BLaER1 treated with 17β-estradiol and CSF1 and Interleukin-3, amounts not matched to agents 10 nM and 100 nM (cell line): ENCODE results near the gene IL1RAPL2.
A peak's percentile ranks its signal among the peaks of the same experiment; 100 is the strongest.

Experiments used
- H3K27ac ChIP-seq, 11 experiments: shearing (Covaris generic); formaldehyde crosslinking; 2 replicates each; pipeline ENCODE4 v1.8.1; 2022
- H3K27me3 ChIP-seq, 11 experiments: shearing (Covaris generic); formaldehyde crosslinking; 2 replicates each; pipeline ENCODE4 v1.8.1; 2022
- H3K36me3 ChIP-seq, 11 experiments: shearing (Covaris generic); formaldehyde crosslinking; 2 replicates each; pipeline ENCODE4 v1.8.1; 2022
- H3K4me1 ChIP-seq, 10 experiments: shearing (Covaris generic); formaldehyde crosslinking; 2 replicates each; pipeline ENCODE4 v1.8.1; 2022
- H3K4me2 ChIP-seq, 11 experiments: shearing (Covaris generic); formaldehyde crosslinking; 2 replicates each; pipeline ENCODE4 v1.8.1; 2022
- H3K4me3 ChIP-seq, 10 experiments: shearing (Covaris generic); formaldehyde crosslinking; 2 replicates each; pipeline ENCODE4 v1.8.1; 2022
- H3K9ac ChIP-seq, 11 experiments: shearing (Covaris generic); formaldehyde crosslinking; 2 replicates each; pipeline ENCODE4 v1.8.1; 2022
- H3K9me3 ChIP-seq, 11 experiments: shearing (Covaris generic); formaldehyde crosslinking; replicated peaks in 1 of 11; 2 replicates each; pipeline ENCODE4 v1.8.1; 2022
- H4K20me1 ChIP-seq, 11 experiments: shearing (Covaris generic); formaldehyde crosslinking; 2 replicates each; pipeline ENCODE4 v1.8.1; 2022
- Cebpa-rat ChIP-seq, 11 experiments: shearing (Covaris generic); IDR thresholded peaks; 2 replicates each; pipeline ENCODE4 v1.8.1; 2022

The IL1RAPL2 gene

GRCh38 chrX:105550043-105550663, 984.2 kb downstream of the IL1RAPL2 start:
- no peaks in the 10 kb centered on the region for H3K4me1 ChIP-seq
- H4K20me1 ChIP-seq: no peaks in the 10 kb centered on the region
- no peaks in the 10 kb centered on the region for H3K36me3 ChIP-seq
- H3K4me2 ChIP-seq: no peak overlapping the region
- H3K9ac ChIP-seq: no peak overlapping the region
- H3K27me3 ChIP-seq: peaks cover 0 to 7% (median 0%) of the 10 kb centered on the region in 11 experiments; a peak in 2 of 22 replicates
- H3K9me3 ChIP-seq: no peaks in the 10 kb centered on the region
- H3K27ac ChIP-seq: no peak overlapping the region
- H3K4me3 ChIP-seq: no peak overlapping the region
- TF ChIP-seq Cebpa-rat (IDR thresholded peaks at IDR 0.05): no peak

- Histone ChIP-seq H3K9ac (no peak overlapping the region), H3K36me3 (no peaks in the 10 kb centered on the region), H3K9me3 (no peaks in the 10 kb centered on the region), H3K4me2 (no peak overlapping the region), H3K27me3 (peaks cover 0 to 4% (median 0%) of the 10 kb centered on the region in 11 experiments; a peak in 1 of 22 replicates), H3K4me3 (no peak overlapping the region), H4K20me1 (no peaks in the 10 kb centered on the region), H3K4me1 (no peaks in the 10 kb centered on the region), H3K27ac (no peak overlapping the region)
- no peak for TF ChIP-seq Cebpa-rat (IDR thresholded peaks at IDR 0.05)
Observed at GRCh38 chrX:105552395-105552794, 986.4 kb downstream of the IL1RAPL2 start.

- H4K20me1 ChIP-seq: no peaks in the 10 kb centered on the region
- no peaks in the 10 kb centered on the region for H3K4me1 ChIP-seq
- no peak overlapping the region for H3K27ac ChIP-seq
- no peak for TF ChIP-seq Cebpa-rat (IDR thresholded peaks at IDR 0.05)
- no peak overlapping the region for H3K4me2 ChIP-seq
- no peak overlapping the region for H3K4me3 ChIP-seq
- no peak overlapping the region for H3K9ac ChIP-seq
- H3K27me3 ChIP-seq: peaks cover 0 to 4% (median 0%) of the 10 kb centered on the region in 11 experiments; a peak in 1 of 22 replicates
- H3K9me3 ChIP-seq: no peaks in the 10 kb centered on the region
- H3K36me3 ChIP-seq: no peaks in the 10 kb centered on the region
Observed at GRCh38 chrX:105553118-105553517, 987.1 kb downstream of the IL1RAPL2 start.

- Histone ChIP-seq H4K20me1 (no peaks in the 10 kb centered on the region; a peak in 1 of 22 replicates), H3K27ac (no peak overlapping the region), H3K4me3 (no peak overlapping the region), H3K4me2 (peak overlapping the region in 3 of 11 experiments; percentile 26 to 72 (median 36); a peak in 6 of 22 replicates), H3K9me3 (no peaks in the 10 kb centered on the region), H3K27me3 (peaks cover 0 to 8% (median 0%) of the 10 kb centered on the region in 11 experiments; a peak in 1 of 22 replicates), H3K4me1 (peaks cover 0 to 15% (median 0%) of the 10 kb centered on the region in 10 experiments; a peak in 6 of 20 replicates), H3K36me3 (no peaks in the 10 kb centered on the region), H3K9ac (no peak overlapping the region)
- TF ChIP-seq Cebpa-rat (IDR thresholded peaks at IDR 0.05): no peak
Observed at GRCh38 chrX:105564501-105564900, 998.5 kb downstream of the IL1RAPL2 start.

GRCh38 chrX:105565856-105566255, 999.9 kb downstream of the IL1RAPL2 start:
- Histone ChIP-seq H3K9ac (no peak overlapping the region), H3K27me3 (peaks cover 0 to 8% (median 0%) of the 10 kb centered on the region in 11 experiments; a peak in 1 of 22 replicates), H3K36me3 (no peaks in the 10 kb centered on the region), H4K20me1 (no peaks in the 10 kb centered on the region; a peak in 1 of 22 replicates), H3K4me2 (no peak overlapping the region), H3K9me3 (no peaks in the 10 kb centered on the region), H3K27ac (no peak overlapping the region), H3K4me3 (no peak overlapping the region), H3K4me1 (peaks cover 0 to 15% (median 0%) of the 10 kb centered on the region in 10 experiments; a peak in 6 of 20 replicates)
- TF ChIP-seq Cebpa-rat (IDR thresholded peaks at IDR 0.05): no peak

- Histone ChIP-seq H3K9ac (no peak overlapping the region), H3K36me3 (no peaks in the 10 kb centered on the region), H3K4me1 (peaks cover 0 to 15% (median 0%) of the 10 kb centered on the region in 10 experiments; a peak in 6 of 20 replicates), H3K4me2 (no peak overlapping the region), H3K27ac (no peak overlapping the region), H3K9me3 (no peaks in the 10 kb centered on the region), H4K20me1 (no peaks in the 10 kb centered on the region; a peak in 1 of 22 replicates), H3K4me3 (no peak overlapping the region), H3K27me3 (peaks cover 0 to 8% (median 0%) of the 10 kb centered on the region in 11 experiments; a peak in 1 of 22 replicates)
- no peak for TF ChIP-seq Cebpa-rat (IDR thresholded peaks at IDR 0.05)
Observed at GRCh38 chrX:105567082-105567481, 1001.1 kb downstream of the IL1RAPL2 start.

GRCh38 chrX:105608745-105609144, 1042.7 kb downstream of the IL1RAPL2 start:
- no peak overlapping the region for H3K9ac ChIP-seq
- H3K36me3 ChIP-seq: no peaks in the 10 kb centered on the region
- H3K4me2 ChIP-seq: no peak overlapping the region
- H4K20me1 ChIP-seq: no peaks in the 10 kb centered on the region
- H3K4me1 ChIP-seq: no peaks in the 10 kb centered on the region
- H3K27me3 ChIP-seq: peaks cover 0 to 12% (median 4%) of the 10 kb centered on the region in 11 experiments; a peak in 7 of 22 replicates
- no peak overlapping the region for H3K4me3 ChIP-seq
- H3K9me3 ChIP-seq: 0 out of 22 replicates have a peak, but pooled peaks cover 0 to 8% (median 0%) of the 10 kb centered on the region in 11 experiments
- H3K27ac ChIP-seq: no peak overlapping the region
- no peak for TF ChIP-seq Cebpa-rat (IDR thresholded peaks at IDR 0.05)

GRCh38 chrX:105609530-105609929, 1043.5 kb downstream of the IL1RAPL2 start:
- Histone ChIP-seq H3K9ac (no peak overlapping the region), H3K36me3 (no peaks in the 10 kb centered on the region), H3K4me3 (no peak overlapping the region), H3K4me1 (no peaks in the 10 kb centered on the region), H3K9me3 (0 out of 22 replicates have a peak, but pooled peaks cover 0 to 8% (median 0%) of the 10 kb centered on the region in 11 experiments), H4K20me1 (no peaks in the 10 kb centered on the region), H3K27ac (no peak overlapping the region), H3K27me3 (peaks cover 0 to 13% (median 4%) of the 10 kb centered on the region in 11 experiments; a peak in 8 of 22 replicates), H3K4me2 (no peak overlapping the region)
- no peak for TF ChIP-seq Cebpa-rat (IDR thresholded peaks at IDR 0.05)

GRCh38 chrX:105610411-105610810, 1044.4 kb downstream of the IL1RAPL2 start:
- Histone ChIP-seq H3K4me1 (no peaks in the 10 kb centered on the region), H3K9me3 (0 out of 22 replicates have a peak, but pooled peaks cover 0 to 8% (median 0%) of the 10 kb centered on the region in 11 experiments)
- TF ChIP-seq Cebpa-rat (IDR thresholded peaks at IDR 0.05): no peak

More at GRCh38 chrX:105610411-105610810, 1044.4 kb downstream of the IL1RAPL2 start:
- Histone ChIP-seq H3K27ac (no peak overlapping the region), H3K9ac (no peak overlapping the region), H3K4me2 (no peak overlapping the region), H4K20me1 (no peaks in the 10 kb centered on the region), H3K36me3 (no peaks in the 10 kb centered on the region), H3K27me3 (peaks cover 0 to 13% (median 4%) of the 10 kb centered on the region in 11 experiments; a peak in 8 of 22 replicates), H3K4me3 (no peak overlapping the region)
